WI38 (cell line): Measurements from ENCODE around the gene ZNF599.
A peak's percentile ranks its signal among the peaks of the same experiment; 100 is the strongest.

ENCODE experiments used
- H3K4me3 ChIP-seq: 2 replicates; pipeline ENCODE4 v1.5.1; 2011; ENCODE audit warnings: low read depth, mild to moderate bottlenecking, control low read depth, low read length
- TF ChIP-seq, protein P1 (sequence below): IDR thresholded peaks from 2 replicates; pipeline ENCODE4 v1.5.1; 2012; ENCODE audit warnings: low read depth, mild to moderate bottlenecking, control low read depth, low read length

ZNF599 gene

DNA sequence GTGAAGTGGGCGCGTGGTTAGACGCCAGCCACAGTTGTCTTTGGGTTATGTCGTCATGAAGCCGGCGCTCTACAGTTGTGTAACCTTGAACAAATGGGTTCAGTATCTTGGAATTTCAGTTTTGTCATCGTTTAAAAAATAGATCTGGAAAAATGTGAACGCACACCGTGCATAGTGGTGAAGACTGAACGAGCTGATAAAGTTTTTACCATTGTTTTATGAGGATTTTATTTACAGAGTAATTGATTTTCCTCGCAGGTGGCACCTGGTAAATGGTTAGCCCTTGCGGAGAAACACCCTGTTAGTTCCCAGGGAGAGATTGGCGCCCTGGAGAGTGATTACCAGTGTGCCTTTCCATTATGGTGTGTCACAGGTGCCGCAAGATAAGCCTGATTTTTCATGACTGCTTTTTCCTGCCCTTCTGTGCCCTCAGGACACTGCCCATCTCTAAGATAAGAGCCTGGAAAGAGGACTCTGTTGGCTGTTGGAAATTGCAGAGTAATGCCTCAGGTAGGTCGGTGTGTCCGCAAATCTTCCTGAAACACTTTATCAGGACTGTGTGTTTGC is 38.4 kb downstream of the ZNF599 start:
- peak overlapping the region; percentile 80 for H3K4me3 ChIP-seq
- TF ChIP-seq, protein P1, sequence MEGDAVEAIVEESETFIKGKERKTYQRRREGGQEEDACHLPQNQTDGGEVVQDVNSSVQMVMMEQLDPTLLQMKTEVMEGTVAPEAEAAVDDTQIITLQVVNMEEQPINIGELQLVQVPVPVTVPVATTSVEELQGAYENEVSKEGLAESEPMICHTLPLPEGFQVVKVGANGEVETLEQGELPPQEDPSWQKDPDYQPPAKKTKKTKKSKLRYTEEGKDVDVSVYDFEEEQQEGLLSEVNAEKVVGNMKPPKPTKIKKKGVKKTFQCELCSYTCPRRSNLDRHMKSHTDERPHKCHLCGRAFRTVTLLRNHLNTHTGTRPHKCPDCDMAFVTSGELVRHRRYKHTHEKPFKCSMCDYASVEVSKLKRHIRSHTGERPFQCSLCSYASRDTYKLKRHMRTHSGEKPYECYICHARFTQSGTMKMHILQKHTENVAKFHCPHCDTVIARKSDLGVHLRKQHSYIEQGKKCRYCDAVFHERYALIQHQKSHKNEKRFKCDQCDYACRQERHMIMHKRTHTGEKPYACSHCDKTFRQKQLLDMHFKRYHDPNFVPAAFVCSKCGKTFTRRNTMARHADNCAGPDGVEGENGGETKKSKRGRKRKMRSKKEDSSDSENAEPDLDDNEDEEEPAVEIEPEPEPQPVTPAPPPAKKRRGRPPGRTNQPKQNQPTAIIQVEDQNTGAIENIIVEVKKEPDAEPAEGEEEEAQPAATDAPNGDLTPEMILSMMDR = no peak

- TF ChIP-seq, protein P1 = no peak
- H3K4me3 ChIP-seq = peak within 1 kb of the TSS; percentile 80
These were observed 39.1 kb downstream of the ZNF599 start, which contains the start of gene ZNF181 for GRCh38 chr19:34733746-34734536. ZNF181 (plus strand) TSS chr19:34734243; CDS start chr19:34735038, 795 bp downstream.

- peak overlapping the region; percentile 80 for H3K4me3 ChIP-seq
- TF ChIP-seq, protein P1 = no peak
These were observed 39.7 kb downstream of the ZNF599 start for GRCh38 chr19:34733266-34733745.

DNA sequence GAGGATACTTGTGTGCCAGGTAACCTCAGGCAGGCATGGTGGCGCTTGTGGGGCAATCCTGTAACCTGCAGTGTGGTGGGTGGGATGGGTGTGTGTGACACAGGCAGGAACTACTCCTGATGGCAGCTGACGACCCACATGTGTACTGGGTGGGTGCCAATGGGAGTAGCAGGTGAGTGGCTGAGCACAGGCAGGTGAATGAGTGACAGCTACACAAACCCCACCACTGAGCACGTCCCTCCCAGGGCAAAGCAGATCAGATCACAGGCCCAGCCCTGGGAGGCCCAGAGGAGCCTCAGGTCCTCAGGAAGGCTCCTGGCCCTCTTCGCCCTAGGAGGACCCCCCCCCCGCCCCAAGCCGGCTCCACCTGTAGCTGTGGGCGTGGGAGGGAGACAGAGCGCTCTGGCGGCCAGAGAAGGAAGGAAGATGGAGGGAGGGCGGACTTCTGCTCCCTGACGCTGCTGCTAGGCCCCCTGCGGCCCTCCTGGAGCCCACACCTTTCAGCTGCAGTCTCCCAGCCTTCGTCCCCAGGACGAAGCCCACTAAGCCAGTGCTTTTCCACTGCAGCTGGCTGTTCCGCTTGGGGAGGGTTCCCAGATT is 40.3 kb downstream of the ZNF599 start:
- TF ChIP-seq, protein P1 = no peak
- peak overlapping the region; percentile 80 for H3K4me3 ChIP-seq

DNA sequence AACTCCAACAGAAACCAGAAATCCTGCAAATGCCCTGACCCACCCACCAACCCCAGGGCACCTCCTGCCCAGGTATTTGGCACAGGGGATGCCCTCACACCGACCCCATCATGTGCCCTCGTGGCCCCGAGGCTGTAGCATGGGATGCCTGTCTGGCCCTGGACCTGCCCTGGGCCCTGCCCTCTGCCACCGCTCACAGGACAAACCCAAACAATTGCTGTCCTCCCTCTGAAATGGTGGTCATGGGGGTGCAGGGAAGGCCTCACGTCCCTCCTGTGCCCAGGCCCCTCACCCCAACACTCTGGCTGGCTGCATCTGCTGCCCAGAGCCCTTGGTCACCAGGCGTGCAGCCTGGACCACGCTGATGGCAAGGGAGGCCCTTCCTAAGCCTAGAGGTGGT is 41.1 kb downstream of the ZNF599 start:
- TF ChIP-seq, protein P1 = no peak
- no peak overlapping the region for H3K4me3 ChIP-seq

DNA sequence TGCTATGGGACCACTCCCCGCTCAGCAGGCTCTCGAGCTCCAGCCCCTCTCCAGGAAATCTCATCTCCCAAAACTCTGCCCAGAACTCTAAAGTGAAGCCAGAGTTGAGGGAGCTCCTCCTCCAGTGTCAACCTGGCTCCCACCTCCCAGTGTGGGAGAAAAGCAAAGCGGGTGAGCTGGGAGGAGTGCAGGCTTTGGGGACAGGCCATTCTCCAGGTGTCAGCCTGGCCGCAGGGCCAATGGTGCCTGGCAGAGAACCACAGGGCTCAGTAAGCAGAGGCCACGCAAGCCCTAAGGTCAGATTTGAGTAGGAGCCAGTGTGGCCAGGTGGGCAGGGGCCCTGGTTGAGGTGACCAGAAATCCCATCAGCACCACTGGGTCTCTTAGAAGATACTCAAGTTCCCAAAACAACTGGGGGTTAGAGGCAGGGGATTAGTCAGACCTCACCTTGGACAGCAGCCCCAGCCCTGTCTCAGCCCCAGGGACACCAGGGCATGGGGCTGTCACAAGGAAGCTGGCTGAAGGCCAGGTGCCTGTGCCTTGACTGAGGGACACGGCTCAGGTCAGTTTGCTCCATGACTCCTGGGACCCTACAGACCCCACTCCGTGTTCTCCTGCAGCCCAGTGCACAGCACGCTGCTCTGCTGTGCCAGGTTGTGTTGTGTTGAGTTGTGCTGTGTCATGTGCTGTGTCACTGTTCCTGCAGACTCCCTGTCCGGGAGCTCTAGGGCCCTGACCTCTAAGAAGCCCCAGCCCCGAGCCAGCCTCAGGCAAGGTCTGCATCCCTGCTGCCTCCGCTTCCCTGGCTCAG is 41.8 kb downstream of the ZNF599 start:
- H3K4me3 ChIP-seq = no peak overlapping the region
- TF ChIP-seq, protein P1 = no peak
